ENCODE measurements around the gene RBM19.

RBM19 gene

GRCh38 chr12:113863455-113863845 is 102.7 kb downstream of the RBM19 start:
- Mint-ChIP-seq H3K27ac (no peak overlapping the region), H3K9me3 (ENCODE audit: low read depth) (no peaks in the 10 kb centered on the region), H3K36me3 (peaks cover 6% of the 10 kb centered on the region), H3K27me3 (no peaks in the 10 kb centered on the region), H3K4me3 (no peak overlapping the region), H3K4me1 (ENCODE audit: low read depth) (peaks cover 17% of the 10 kb centered on the region)

- Mint-ChIP-seq H3K4me1 (ENCODE audit: low read depth) (peaks cover 17% of the 10 kb centered on the region), H3K27ac (no peak overlapping the region), H3K4me3 (no peak overlapping the region), H3K27me3 (no peaks in the 10 kb centered on the region), H3K9me3 (ENCODE audit: low read depth) (no peaks in the 10 kb centered on the region), H3K36me3 (peaks cover 4% of the 10 kb centered on the region)
Measured at GRCh38 chr12:113862590-113863454, 103.3 kb downstream of the RBM19 start.

GRCh38 chr12:113861708-113862312 is 104.3 kb downstream of the RBM19 start:
- Mint-ChIP-seq H3K27ac (no peak overlapping the region), H3K27me3 (no peaks in the 10 kb centered on the region), H3K36me3 (peaks cover 5% of the 10 kb centered on the region), H3K9me3 (ENCODE audit: low read depth) (no peaks in the 10 kb centered on the region), H3K4me3 (no peak overlapping the region), H3K4me1 (ENCODE audit: low read depth) (peaks cover 17% of the 10 kb centered on the region)

GRCh38 chr12:113860950-113861349 is 105.2 kb downstream of the RBM19 start:
- Mint-ChIP-seq H3K27me3 (no peaks in the 10 kb centered on the region), H3K4me1 (ENCODE audit: low read depth) (peaks cover 17% of the 10 kb centered on the region), H3K9me3 (ENCODE audit: low read depth) (no peaks in the 10 kb centered on the region), H3K36me3 (peaks cover 9% of the 10 kb centered on the region), H3K4me3 (no peak overlapping the region), H3K27ac (no peak overlapping the region)

- Mint-ChIP-seq H3K4me3 (no peak overlapping the region), H3K27ac (no peak overlapping the region), H3K9me3 (ENCODE audit: low read depth) (no peaks in the 10 kb centered on the region), H3K4me1 (ENCODE audit: low read depth) (peaks cover 15% of the 10 kb centered on the region), H3K27me3 (no peaks in the 10 kb centered on the region), H3K36me3 (peaks cover 7% of the 10 kb centered on the region)
Measured at GRCh38 chr12:113860059-113860820, 105.9 kb downstream of the RBM19 start.

GRCh38 chr12:113858841-113859386 is 107.2 kb downstream of the RBM19 start:
- peaks cover 7% of the 10 kb centered on the region for H3K36me3 Mint-ChIP-seq

GRCh38 chr12:113857371-113857770 is 108.8 kb downstream of the RBM19 start:
- Mint-ChIP-seq H3K4me1 (ENCODE audit: low read depth) (peaks cover 4% of the 10 kb centered on the region), H3K36me3 (peaks cover 7% of the 10 kb centered on the region), H3K9me3 (ENCODE audit: low read depth) (no peaks in the 10 kb centered on the region), H3K27me3 (no peaks in the 10 kb centered on the region), H3K27ac (no peak overlapping the region), H3K4me3 (no peak overlapping the region)

More at GRCh38 chr12:113858841-113859386, 107.2 kb downstream of the RBM19 start:
- Mint-ChIP-seq H3K4me1 (ENCODE audit: low read depth) (peaks cover 15% of the 10 kb centered on the region), H3K27ac (no peak overlapping the region), H3K27me3 (no peaks in the 10 kb centered on the region), H3K9me3 (ENCODE audit: low read depth) (no peaks in the 10 kb centered on the region), H3K4me3 (no peak overlapping the region)

- Mint-ChIP-seq H3K36me3 (peaks cover 5% of the 10 kb centered on the region), H3K9me3 (ENCODE audit: low read depth) (no peaks in the 10 kb centered on the region), H3K27ac (no peak overlapping the region), H3K4me3 (no peak overlapping the region), H3K27me3 (no peaks in the 10 kb centered on the region), H3K4me1 (ENCODE audit: low read depth) (no peaks in the 10 kb centered on the region)
Measured at GRCh38 chr12:113855998-113856397, 110.1 kb downstream of the RBM19 start.

- H3K27me3 Mint-ChIP-seq: no peaks in the 10 kb centered on the region
- H3K9me3 Mint-ChIP-seq (ENCODE audit: low read depth): no peaks in the 10 kb centered on the region
- no peak overlapping the region for H3K27ac Mint-ChIP-seq
- no peaks in the 10 kb centered on the region for H3K4me1 Mint-ChIP-seq (ENCODE audit: low read depth)
- H3K36me3 Mint-ChIP-seq: peaks cover 5% of the 10 kb centered on the region
- H3K4me3 Mint-ChIP-seq: no peak overlapping the region
Measured at GRCh38 chr12:113854385-113855142, 111.6 kb downstream of the RBM19 start.

GRCh38 chr12:113853491-113853890 is 112.6 kb downstream of the RBM19 start:
- Mint-ChIP-seq H3K27me3 (no peaks in the 10 kb centered on the region), H3K27ac (no peak overlapping the region), H3K4me1 (ENCODE audit: low read depth) (no peaks in the 10 kb centered on the region), H3K36me3 (peaks cover 5% of the 10 kb centered on the region), H3K9me3 (ENCODE audit: low read depth) (no peaks in the 10 kb centered on the region), H3K4me3 (no peak overlapping the region)

GRCh38 chr12:113852695-113853490 is 113.2 kb downstream of the RBM19 start:
- H3K27ac Mint-ChIP-seq: no peak overlapping the region
- H3K27me3 Mint-ChIP-seq: no peaks in the 10 kb centered on the region
- H3K9me3 Mint-ChIP-seq (ENCODE audit: low read depth): no peaks in the 10 kb centered on the region
- H3K4me1 Mint-ChIP-seq (ENCODE audit: low read depth): no peaks in the 10 kb centered on the region
- H3K4me3 Mint-ChIP-seq: no peak overlapping the region
- peaks cover 5% of the 10 kb centered on the region for H3K36me3 Mint-ChIP-seq

- Mint-ChIP-seq H3K36me3 (peaks cover 5% of the 10 kb centered on the region), H3K4me3 (no peak overlapping the region), H3K9me3 (ENCODE audit: low read depth) (no peaks in the 10 kb centered on the region), H3K27me3 (no peaks in the 10 kb centered on the region), H3K4me1 (ENCODE audit: low read depth) (no peaks in the 10 kb centered on the region), H3K27ac (no peak overlapping the region)
Measured at GRCh38 chr12:113852264-113852663, 113.9 kb downstream of the RBM19 start.

GRCh38 chr12:113850309-113851056 is 115.6 kb downstream of the RBM19 start:
- Mint-ChIP-seq H3K36me3 (no peaks in the 10 kb centered on the region), H3K27me3 (no peaks in the 10 kb centered on the region), H3K4me3 (no peak overlapping the region), H3K4me1 (ENCODE audit: low read depth) (no peaks in the 10 kb centered on the region), H3K27ac (no peak overlapping the region), H3K9me3 (ENCODE audit: low read depth) (no peaks in the 10 kb centered on the region)
